Prostate gland (tissue), 2 donors: Measurements from ENCODE around the gene DISP3. TPM values are rescaled to one million over a fixed set of nuclear protein-coding genes. Genes with fewer than 3 reads are reported as not detected.

ENCODE experiments used
- DNase-seq: peaks from one replicate; pipeline ENCODE4 v3.0.0-alpha.2; 2019; ENCODE audit warnings: low spot score
- H3K27ac ChIP-seq, 2 donors: fragments of 200-600 bp; sonication (generic); 2 replicates each; pipeline ENCODE4 v1.5.1; 2017 to 2019
- H3K27me3 ChIP-seq: fragments of 200-600 bp; sonication (generic); replicated peaks from 2 replicates; pipeline ENCODE4 v1.5.1; 2019; ENCODE audit not compliant: insufficient read depth
- H3K36me3 ChIP-seq, 2 donors: fragments of 200-600 bp; sonication (generic); 1 replicate in 1 of 2; 2 replicates in 1 of 2; pipeline versions ENCODE4 v1.5.1 to v1.8.1; 2017 to 2019
- H3K4me1 ChIP-seq: fragments of 200-600 bp; sonication (generic); replicated peaks from 2 replicates; pipeline ENCODE4 v1.5.1; 2019
- H3K4me3 ChIP-seq, 2 donors: fragments of 200-600 bp; sonication (generic); 2 replicates each; pipeline ENCODE4 v1.5.1; 2017 to 2019
- H3K9me3 ChIP-seq: fragments of 200-600 bp; sonication (generic); 2 replicates; pipeline ENCODE4 v1.5.1; 2017
- POLR2A ChIP-seq: fragments of 450-650 bp; IDR thresholded peaks from one replicate; pipeline ENCODE4 v1.6.1; 2016; ENCODE audit warnings: antibody characterized with exemption, mild to moderate bottlenecking
- POLR2AphosphoS5 ChIP-seq: sonication (generic); formaldehyde crosslinking; IDR thresholded peaks from one replicate; pipeline ENCODE4 v1.6.1; 2017; ENCODE audit warnings: antibody characterized with exemption
- WGBS: methylation state at CpG from one replicate; pipeline ENCODE4 v1.1.5; 2018; 5-methylcytosine and 5-hydroxymethylcytosine counted together
- intact Hi-C: fragments of 100-400 bp; cut with DNase I; formaldehyde crosslinking; loops from one replicate; pipeline ENCODE4 v1.14.2; 2022
- total RNA-seq, 2 donors: library from RNA; depleted of rRNA; stranded (reverse); fragments of >200 nt; gene quantifications; one replicate each; pipeline ENCODE4 v1.1.0, GENCODE V29; 2016
- TF ChIP-seq, protein P1 (sequence below), 4 experiments: fragments of 200-600 bp in 2 of 4; fragments of 450-650 bp in 2 of 4; sonication (generic) in 2 of 4; IDR thresholded peaks; 1 replicate in 3 of 4; 2 replicates in 1 of 4; pipeline ENCODE4 v1.5.1; 2016 to 2019; ENCODE audit warnings: antibody characterized with exemption in 4 of 4, mild to moderate bottlenecking in 2 of 4, moderate library complexity in 2 of 4

The DISP3 gene
- total RNA-seq, 2 donors from 2014 or later = 0.80 to 1.7 TPM

DNA sequence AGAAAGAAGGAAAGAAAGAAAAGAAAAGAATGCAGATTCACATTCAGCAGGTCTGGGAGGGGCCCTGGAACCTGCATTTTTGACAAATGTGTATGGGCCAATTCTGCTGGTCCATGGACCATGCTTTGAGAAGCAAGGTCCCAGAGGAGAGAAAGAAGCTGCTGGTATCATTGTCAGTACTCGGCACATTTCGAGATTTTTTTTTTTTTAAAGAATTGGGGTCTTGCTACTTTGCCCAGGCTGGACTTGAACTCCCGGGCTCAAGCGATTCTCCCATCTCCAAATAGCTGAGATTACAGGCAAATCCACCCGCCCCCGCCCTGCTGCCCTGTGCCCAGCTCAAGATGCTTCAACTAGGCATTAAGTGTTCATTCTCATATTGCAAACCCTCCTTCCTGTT lies 13.6 kb upstream of the DISP3 start:
- WGBS = 88% methylated on average over 6 of the region's 6 CpGs
- no peaks in the 10 kb centered on the region for H3K27me3 ChIP-seq
- intact Hi-C loops = no loop called here
- no peak overlapping the region for H3K4me3 ChIP-seq
- no peak for DNase-seq
- no peaks in the 10 kb centered on the region for H3K9me3 ChIP-seq
- H3K27ac ChIP-seq = no peak overlapping the region
- no peaks in the 10 kb centered on the region for H3K4me1 ChIP-seq
- no peaks in the 10 kb centered on the region for H3K36me3 ChIP-seq
- TF ChIP-seq, protein P1, sequence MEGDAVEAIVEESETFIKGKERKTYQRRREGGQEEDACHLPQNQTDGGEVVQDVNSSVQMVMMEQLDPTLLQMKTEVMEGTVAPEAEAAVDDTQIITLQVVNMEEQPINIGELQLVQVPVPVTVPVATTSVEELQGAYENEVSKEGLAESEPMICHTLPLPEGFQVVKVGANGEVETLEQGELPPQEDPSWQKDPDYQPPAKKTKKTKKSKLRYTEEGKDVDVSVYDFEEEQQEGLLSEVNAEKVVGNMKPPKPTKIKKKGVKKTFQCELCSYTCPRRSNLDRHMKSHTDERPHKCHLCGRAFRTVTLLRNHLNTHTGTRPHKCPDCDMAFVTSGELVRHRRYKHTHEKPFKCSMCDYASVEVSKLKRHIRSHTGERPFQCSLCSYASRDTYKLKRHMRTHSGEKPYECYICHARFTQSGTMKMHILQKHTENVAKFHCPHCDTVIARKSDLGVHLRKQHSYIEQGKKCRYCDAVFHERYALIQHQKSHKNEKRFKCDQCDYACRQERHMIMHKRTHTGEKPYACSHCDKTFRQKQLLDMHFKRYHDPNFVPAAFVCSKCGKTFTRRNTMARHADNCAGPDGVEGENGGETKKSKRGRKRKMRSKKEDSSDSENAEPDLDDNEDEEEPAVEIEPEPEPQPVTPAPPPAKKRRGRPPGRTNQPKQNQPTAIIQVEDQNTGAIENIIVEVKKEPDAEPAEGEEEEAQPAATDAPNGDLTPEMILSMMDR (IDR thresholded peaks at IDR 0.05) = no peak
- TF ChIP-seq POLR2A (no peak), POLR2AphosphoS5 (no peak)

GRCh38 chr1:11466416-11466815 lies 12.5 kb upstream of the DISP3 start:
- DNase-seq = no peak
- no peaks in the 10 kb centered on the region for H3K27me3 ChIP-seq
- no peak overlapping the region for H3K27ac ChIP-seq
- H3K9me3 ChIP-seq = no peaks in the 10 kb centered on the region
- 31% methylated on average over 2 of the region's 2 CpGs for WGBS
- H3K4me1 ChIP-seq = no peaks in the 10 kb centered on the region
- H3K4me3 ChIP-seq = no peak overlapping the region
- TF ChIP-seq POLR2AphosphoS5 (no peak), POLR2A (no peak)
- TF ChIP-seq, protein P1 (IDR thresholded peaks at IDR 0.05) = no peak
- H3K36me3 ChIP-seq = no peaks in the 10 kb centered on the region
- intact Hi-C loops = no loop called here

DNA sequence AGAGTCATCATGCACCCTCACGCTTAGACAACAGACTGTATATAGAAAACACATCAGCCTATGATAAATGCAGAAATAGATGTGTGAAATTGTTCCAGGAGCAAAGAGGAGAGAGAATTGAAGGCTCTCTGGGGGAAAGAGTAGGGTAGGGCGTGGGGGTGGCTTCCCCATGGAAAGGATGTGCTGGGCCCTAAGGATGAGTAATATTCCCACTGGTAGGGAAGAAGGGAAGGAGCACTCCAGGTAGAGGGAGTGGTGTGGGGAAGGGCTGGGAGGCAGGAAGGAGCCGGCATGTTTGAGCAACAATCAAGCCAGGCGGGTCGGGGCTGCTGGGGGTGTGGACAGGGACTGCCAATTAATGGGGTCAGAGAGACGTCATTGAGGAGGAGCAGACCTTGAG lies 10.1 kb upstream of the DISP3 start:
- Histone ChIP-seq H3K4me3 (no peak overlapping the region), H3K4me1 (no peaks in the 10 kb centered on the region), H3K36me3 (no peaks in the 10 kb centered on the region), H3K27ac (no peak overlapping the region), H3K27me3 (no peaks in the 10 kb centered on the region), H3K9me3 (no peaks in the 10 kb centered on the region)
- TF ChIP-seq, protein P1 (IDR thresholded peaks at IDR 0.05) = no peak
- TF ChIP-seq POLR2A = no peak
- no peak for TF ChIP-seq POLR2AphosphoS5
- intact Hi-C loops = no loop called here
- 43% methylated on average over 5 of the region's 6 CpGs for WGBS
- no peak for DNase-seq

DNA sequence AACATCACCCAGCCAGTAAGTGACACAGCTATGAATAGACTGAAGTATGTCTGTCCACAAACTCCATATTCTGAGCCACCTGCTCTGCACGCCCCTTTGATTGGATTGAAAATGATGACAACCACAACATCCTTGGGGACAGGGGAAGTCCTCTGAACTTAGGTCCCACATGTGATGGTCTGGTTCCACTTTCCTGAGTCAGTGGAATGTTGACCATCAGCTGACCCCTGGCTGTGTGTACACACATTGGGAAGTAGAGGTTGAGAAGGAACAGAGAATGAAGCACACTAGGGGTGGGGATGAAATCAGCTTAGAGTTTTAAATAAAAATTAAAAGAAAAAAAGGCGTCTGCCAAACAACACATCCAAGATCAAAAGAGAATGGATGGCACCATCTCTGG lies 8.0 kb upstream of the DISP3 start:
- no peak for DNase-seq
- TF ChIP-seq POLR2A (no peak), POLR2AphosphoS5 (no peak)
- TF ChIP-seq, protein P1 (IDR thresholded peaks at IDR 0.05) = no peak
- intact Hi-C loops = no loop called here
- Histone ChIP-seq H3K4me3 (no peak overlapping the region), H3K4me1 (no peaks in the 10 kb centered on the region), H3K36me3 (no peaks in the 10 kb centered on the region), H3K9me3 (no peaks in the 10 kb centered on the region), H3K27me3 (no peaks in the 10 kb centered on the region), H3K27ac (no peak overlapping the region)
- WGBS = 74% methylated on average over 2 of the region's 2 CpGs

- H3K4me1 ChIP-seq = no peaks in the 10 kb centered on the region
- no peak overlapping the region for H3K27ac ChIP-seq
- H3K27me3 ChIP-seq = no peaks in the 10 kb centered on the region
- H3K4me3 ChIP-seq = no peak overlapping the region
- H3K36me3 ChIP-seq = no peaks in the 10 kb centered on the region
- no peak for DNase-seq
- H3K9me3 ChIP-seq = no peaks in the 10 kb centered on the region
- intact Hi-C loops = no loop called here
- TF ChIP-seq, protein P1 (IDR thresholded peaks at IDR 0.05) = no peak
- no peak for TF ChIP-seq POLR2A
- no peak for TF ChIP-seq POLR2AphosphoS5
- 58% methylated on average over 1 of the region's 1 CpG for WGBS
Measured at GRCh38 chr1:11471473-11471872, 7.5 kb upstream of the DISP3 start.
